HepG2 (cell line): Measurements from ENCODE around the gene STMN3. TPM values are rescaled to one million over a fixed set of nuclear protein-coding genes. Genes with fewer than 3 reads are reported as not detected.

Experiments used
- ATF5 ChIP-seq: sonication (generic); formaldehyde crosslinking; IDR thresholded peaks from 2 replicates; pipeline ENCODE4 v1.4.0; 2020; ENCODE audit warnings: mild to moderate bottlenecking, low read depth, missing genetic modification reagents
- DNMT1 ChIP-seq: sonication (generic); formaldehyde crosslinking; IDR thresholded peaks from 2 replicates; pipeline ENCODE4 v1.5.1; 2020; ENCODE audit warnings: mild to moderate bottlenecking, missing genetic modification reagents
- FOXP1 ChIP-seq, 2 experiments: fragments of 450-650 bp in 1 of 2; IDR thresholded peaks; 2 replicates each; pipeline ENCODE4 v1.6.1; 2017 to 2018; ENCODE audit warnings: antibody characterized with exemption in 1 of 2
- IKZF4 ChIP-seq: sonication (generic); formaldehyde crosslinking; IDR thresholded peaks from 2 replicates; pipeline ENCODE4 v1.5.1; 2020; ENCODE audit warnings: borderline replicate concordance, mild to moderate bottlenecking, low read depth, missing genetic modification reagents; ENCODE audit errors: not compliant biosample characterization
- MATR3 ChIP-seq: sonication (generic); formaldehyde crosslinking; IDR thresholded peaks from 2 replicates; pipeline ENCODE4 v1.4.0; 2020; ENCODE audit warnings: missing genetic modification reagents
- MED1 ChIP-seq: sonication (generic); formaldehyde crosslinking; IDR thresholded peaks from 2 replicates; pipeline ENCODE4 v1.4.0; 2020; ENCODE audit warnings: missing genetic modification reagents
- NFATC3 ChIP-seq: sonication (generic); formaldehyde crosslinking; IDR thresholded peaks from 2 replicates; pipeline ENCODE4 v1.5.1; 2020; ENCODE audit warnings: mild to moderate bottlenecking, missing genetic modification reagents
- SIN3B ChIP-seq: fragments of 150-350 bp; IDR thresholded peaks from 2 replicates; pipeline ENCODE4 v1.6.1; 2014; ENCODE audit warnings: low read length
- TBX2 ChIP-seq: sonication (generic); formaldehyde crosslinking; IDR thresholded peaks from 2 replicates; pipeline ENCODE4 v1.5.0; 2020; ENCODE audit warnings: missing genetic modification reagents, mild to moderate bottlenecking, borderline replicate concordance
- ZBTB34 ChIP-seq: sonication (generic); formaldehyde crosslinking; IDR thresholded peaks from 2 replicates; pipeline ENCODE4 v1.8.0; 2022; ENCODE audit warnings: mild to moderate bottlenecking, missing genetic modification reagents
- ZBTB49 ChIP-seq: sonication (generic); formaldehyde crosslinking; IDR thresholded peaks from 2 replicates; pipeline ENCODE4 v1.4.0; 2020; ENCODE audit warnings: missing genetic modification reagents, borderline replicate concordance
- ZNF317 ChIP-seq: sonication (generic); formaldehyde crosslinking; IDR thresholded peaks from 2 replicates; pipeline ENCODE4 v1.5.0; 2020; ENCODE audit warnings: mild to moderate bottlenecking, missing genetic modification reagents
- ZNF432 ChIP-seq: sonication (generic); formaldehyde crosslinking; IDR thresholded peaks from 2 replicates; pipeline ENCODE4 v1.5.0; 2020; ENCODE audit warnings: missing genetic modification reagents, mild to moderate bottlenecking, borderline replicate concordance
- ZNF446 ChIP-seq: sonication (generic); formaldehyde crosslinking; IDR thresholded peaks from 2 replicates; pipeline ENCODE4 v1.5.0; 2020; ENCODE audit warnings: mild to moderate bottlenecking, missing genetic modification reagents
- ZNF484 ChIP-seq: sonication (generic); formaldehyde crosslinking; IDR thresholded peaks from 2 replicates; pipeline ENCODE4 v1.5.1; 2020; ENCODE audit warnings: mild to moderate bottlenecking, low read depth, missing genetic modification reagents, borderline replicate concordance
- ZNF530 ChIP-seq: sonication (generic); formaldehyde crosslinking; IDR thresholded peaks from 2 replicates; pipeline ENCODE4 v1.5.0; 2020; ENCODE audit warnings: low read depth, mild to moderate bottlenecking, missing genetic modification reagents
- ZNF670 ChIP-seq: sonication (generic); formaldehyde crosslinking; IDR thresholded peaks from 2 replicates; pipeline ENCODE4 v1.8.0; 2022; ENCODE audit warnings: mild to moderate bottlenecking, missing genetic modification reagents, borderline replicate concordance
- ZNF776 ChIP-seq: sonication (generic); formaldehyde crosslinking; IDR thresholded peaks from 2 replicates; pipeline ENCODE4 v1.4.0; 2020; ENCODE audit warnings: mild to moderate bottlenecking, missing genetic modification reagents
- ZNF782 ChIP-seq: sonication (generic); formaldehyde crosslinking; IDR thresholded peaks from 2 replicates; pipeline ENCODE4 v1.4.0; 2020; ENCODE audit warnings: missing genetic modification reagents, mild to moderate bottlenecking, borderline replicate concordance
- polyA plus RNA-seq, 8 experiments: library from polyadenylated mRNA; depleted of rRNA in 3 of 8; stranded (reverse) in 7 of 8; unstranded in 1 of 8; fragments of >200 nt; fragmentation: Illumina TruSeq in 4 of 8; extraction: Trizol in 4 of 8; gene quantifications; 2 replicates each; pipeline versions ENCODE4 v1.2.1 to v1.2.3, GENCODE V29; 2011 to 2016; ENCODE audit warnings: low read depth in 4 of 8, missing spikeins in 1 of 8, mixed read lengths in 1 of 8; ENCODE audit not compliant: insufficient read depth in 1 of 8
- total RNA-seq, 5 experiments: library from RNA; depleted of rRNA; stranded (reverse); fragments of >200 nt; fragmentation: Illumina TruSeq; extraction: Trizol; gene quantifications; 2 replicates each; pipeline ENCODE4 v1.2.3, GENCODE V29; 2016; ENCODE audit warnings: low read depth in 1 of 5
- TF ChIP-seq, protein P1 (sequence below): IDR thresholded peaks from 2 replicates; pipeline ENCODE4 v1.6.1; 2016; ENCODE audit warnings: missing genetic modification reagents, missing compliant biosample characterization

STMN3 gene
- total and polyA plus RNA-seq, 2 of the 13 experiments (the other 11 are each of a cell fraction or from before 2014, with no cell fraction given), result 21.0 to 48.3 TPM

GRCh38 chr20:63658749-63659187 lies 5.5 kb upstream of the STMN3 start (continued):
- 0 out of 2 replicates have a peak, but pooled peaks have one; percentile 16 for TF ChIP-seq ZNF670 (CRISPR knock-in tag)
- no peak for TF ChIP-seq SIN3B
- peak; percentile 49; the same call in 1 of the 2 replicates for TF ChIP-seq MATR3 (CRISPR knock-in tag)
- TF ChIP-seq ZNF317, result no peak
- TF ChIP-seq ZBTB34, result no peak
- TF ChIP-seq ZNF484 (CRISPR knock-in tag), result no peak
- TF ChIP-seq ZNF446, result 0 out of 2 replicates have a peak, but pooled peaks have one; percentile 25
- no peak for TF ChIP-seq ZBTB49 (CRISPR knock-in tag)
- TF ChIP-seq, protein P1, sequence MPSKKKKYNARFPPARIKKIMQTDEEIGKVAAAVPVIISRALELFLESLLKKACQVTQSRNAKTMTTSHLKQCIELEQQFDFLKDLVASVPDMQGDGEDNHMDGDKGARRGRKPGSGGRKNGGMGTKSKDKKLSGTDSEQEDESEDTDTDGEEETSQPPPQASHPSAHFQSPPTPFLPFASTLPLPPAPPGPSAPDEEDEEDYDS, result 0 out of 2 replicates have a peak, but pooled peaks have one; percentile 12
- TF ChIP-seq ZNF530 (CRISPR knock-in tag), result 0 out of 2 replicates have a peak, but pooled peaks have one; percentile 12
- TF ChIP-seq DNMT1 (CRISPR knock-in tag), result peak; percentile 2; the same call in 1 of the 2 replicates
- TF ChIP-seq NFATC3 (CRISPR knock-in tag), result no peak
- no peak for TF ChIP-seq FOXP1 (IDR thresholded peaks at IDR 0.05)
- no peak for TF ChIP-seq FOXP1 (CRISPR knock-in tag; IDR thresholded peaks at IDR 0.05)
- TF ChIP-seq ZNF782 (CRISPR knock-in tag), result no peak; the same call in 1 of the 2 replicates
- TF ChIP-seq IKZF4 (CRISPR knock-in tag), result no peak
- TF ChIP-seq MED1, result no peak; the same call in 1 of the 2 replicates
- no peak for TF ChIP-seq ZNF776 (CRISPR knock-in tag)
- TF ChIP-seq ATF5 (CRISPR knock-in tag), result no peak
- no peak for TF ChIP-seq ZNF432 (CRISPR knock-in tag)
- peak; percentile 57; the same call in 1 of the 2 replicates for TF ChIP-seq TBX2
